Left ventricle myocardium inferior (tissue), 1 donor: ENCODE data around the gene USP9X. TPM values are rescaled to one million over a fixed set of nuclear protein-coding genes. Genes with fewer than 3 reads are reported as not detected.

Experiments
- DNase-seq: peaks from one replicate; pipeline ENCODE4 v3.0.0-alpha.2; 2020
- H3K27ac ChIP-seq: fragments of 200-600 bp; replicated peaks from 2 replicates; pipeline ENCODE4 v1.8.0; 2021
- H3K27me3 ChIP-seq: fragments of 200-600 bp; 2 replicates; pipeline ENCODE4 v1.8.0; 2021; ENCODE audit warnings: low read depth
- H3K36me3 ChIP-seq: fragments of 200-600 bp; 2 replicates; pipeline ENCODE4 v1.8.0; 2021
- H3K4me1 ChIP-seq: fragments of 200-600 bp; 2 replicates; pipeline ENCODE4 v1.8.0; 2021
- H3K4me3 ChIP-seq: fragments of 200-600 bp; 2 replicates; pipeline ENCODE4 v1.8.0; 2021; ENCODE audit warnings: mild to moderate bottlenecking, moderate library complexity
- H3K9me3 ChIP-seq: fragments of 200-600 bp; replicated peaks from 2 replicates; pipeline ENCODE4 v1.8.0; 2021
- CTCF ChIP-seq: fragments of 200-600 bp; IDR thresholded peaks from 2 replicates; pipeline ENCODE4 v1.8.0; 2021; ENCODE audit warnings: antibody characterized with exemption, mild to moderate bottlenecking, borderline replicate concordance
- intact Hi-C: fragments of 100-400 bp; cut with micrococcal nuclease; formaldehyde crosslinking; loops from one replicate; pipeline ENCODE4 v1.11.0; 2022
- total RNA-seq: library from RNA; stranded (reverse); fragmentation: NEBNext Ultra II Directional; extraction: Animal tissue kit (Norgen Biotek cat#: 25700); gene quantifications from one replicate; pipeline ENCODE4 v1.2.1, GENCODE V29; 2021
- donor health status: DM: no; HTN: yes; CAD: no; lungs with severe emphysema.

Gene USP9X
- total RNA-seq, 1 donor from 2014 or later = 50.9 TPM

- DNase-seq = no peak
- Histone ChIP-seq H3K9me3 (no peaks in the 10 kb centered on the region), H3K36me3 (no peaks in the 10 kb centered on the region), H3K4me3 (no peak overlapping the region), H3K27ac (no peak overlapping the region), H3K27me3 (no peaks in the 10 kb centered on the region), H3K4me1 (peaks cover 17% of the 10 kb centered on the region)
- TF ChIP-seq CTCF = no peak
- intact Hi-C loops = no loop called here
Measured at GRCh38 chrX:41082783-41083182, 2.5 kb upstream of the USP9X start.

GRCh38 chrX:41084044-41084892 is 977 bp upstream of the USP9X start:
- peak overlapping the region; percentile 99 for H3K27ac ChIP-seq
- peaks cover 32% of the 10 kb centered on the region for H3K4me1 ChIP-seq
- no peaks in the 10 kb centered on the region for H3K36me3 ChIP-seq
- no peaks in the 10 kb centered on the region for H3K27me3 ChIP-seq
- peak overlapping the region; percentile 87 for H3K4me3 ChIP-seq
- no peak for TF ChIP-seq CTCF
- H3K9me3 ChIP-seq = no peaks in the 10 kb centered on the region
- intact Hi-C loops = no loop called here
- peak; percentile 95 for DNase-seq

GRCh38 chrX:41085512-41085877 is 250 bp downstream of the USP9X start:
- H3K4me3 ChIP-seq = peak overlapping the region; percentile 87
- H3K27ac ChIP-seq = peak overlapping the region; percentile 99
- TF ChIP-seq CTCF = no peak
- peak; percentile 67 for DNase-seq
- peaks cover 44% of the 10 kb centered on the region for H3K4me1 ChIP-seq
- intact Hi-C loops = no loop called here
- H3K9me3 ChIP-seq = no peaks in the 10 kb centered on the region
- no peaks in the 10 kb centered on the region for H3K36me3 ChIP-seq
- H3K27me3 ChIP-seq = no peaks in the 10 kb centered on the region

GRCh38 chrX:41085878-41086626 is 807 bp downstream of the USP9X start:
- peak overlapping the region; percentile 99 for H3K27ac ChIP-seq
- DNase-seq = peak; percentile 45
- intact Hi-C loops = no loop called here
- no peaks in the 10 kb centered on the region for H3K9me3 ChIP-seq
- H3K27me3 ChIP-seq = no peaks in the 10 kb centered on the region
- TF ChIP-seq CTCF = no peak
- H3K4me1 ChIP-seq = peaks cover 49% of the 10 kb centered on the region
- peak overlapping the region; percentile 87 for H3K4me3 ChIP-seq
- no peaks in the 10 kb centered on the region for H3K36me3 ChIP-seq

DNA sequence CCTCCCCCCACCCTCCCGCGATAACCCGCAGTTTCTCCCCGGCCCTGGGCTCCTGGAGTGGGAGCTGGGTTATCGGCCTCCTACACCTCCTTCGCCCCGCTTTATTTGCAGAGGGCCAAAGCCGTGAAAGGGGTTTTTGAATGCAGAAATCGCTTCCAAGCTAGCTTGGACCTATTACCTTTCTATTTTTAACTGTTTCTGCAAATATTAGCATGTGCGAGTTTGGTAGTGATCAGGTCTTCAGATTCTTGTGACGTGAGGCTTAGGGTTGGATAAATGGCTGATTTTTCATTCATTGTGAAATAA is 1.3 kb downstream of the USP9X start:
- DNase-seq = no peak
- Histone ChIP-seq H3K36me3 (no peaks in the 10 kb centered on the region), H3K9me3 (no peaks in the 10 kb centered on the region), H3K27ac (peak overlapping the region; percentile 99), H3K4me3 (peak overlapping the region; percentile 87), H3K4me1 (peaks cover 55% of the 10 kb centered on the region), H3K27me3 (no peaks in the 10 kb centered on the region)
- TF ChIP-seq CTCF = no peak
- intact Hi-C loops = no loop called here
